B cell (primary cell): ENCODE measurements around the gene EPM2AIP1.

ENCODE experiments used
- EZH2 ChIP-seq: IDR thresholded peaks from 2 replicates; pipeline ENCODE4 v1.6.1; 2012; ENCODE audit warnings: borderline replicate concordance, low read depth, mild to moderate bottlenecking, moderate library complexity, low read length; ENCODE audit not compliant: insufficient read depth, poor library complexity, severe bottlenecking
- TF ChIP-seq, protein P1 (sequence below): fragments of 200-600 bp; IDR thresholded peaks from one replicate; pipeline ENCODE4 v1.8.0; 2022; ENCODE audit warnings: antibody characterized with exemption, mild to moderate bottlenecking

DNA sequence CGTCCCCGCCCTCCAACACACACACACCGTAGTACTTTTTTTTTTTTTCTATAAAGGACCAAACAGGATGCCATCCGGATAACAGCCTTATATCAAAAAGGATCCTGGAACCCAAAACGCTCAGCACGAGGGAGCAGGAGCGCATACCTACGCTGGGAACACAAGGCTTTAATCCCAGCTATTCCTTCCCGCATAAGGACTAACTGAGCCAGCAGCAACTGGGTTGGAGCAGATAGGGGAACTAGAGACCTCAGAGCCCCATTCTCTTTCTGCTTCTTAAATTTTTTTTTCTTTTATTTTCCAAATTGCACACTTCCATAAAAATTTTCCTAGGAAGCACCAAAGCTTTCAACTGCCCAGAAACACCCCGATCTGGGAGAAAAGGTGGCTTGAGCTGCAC, 49.3 kb downstream of the EPM2AIP1 start:
- TF ChIP-seq, protein P1, sequence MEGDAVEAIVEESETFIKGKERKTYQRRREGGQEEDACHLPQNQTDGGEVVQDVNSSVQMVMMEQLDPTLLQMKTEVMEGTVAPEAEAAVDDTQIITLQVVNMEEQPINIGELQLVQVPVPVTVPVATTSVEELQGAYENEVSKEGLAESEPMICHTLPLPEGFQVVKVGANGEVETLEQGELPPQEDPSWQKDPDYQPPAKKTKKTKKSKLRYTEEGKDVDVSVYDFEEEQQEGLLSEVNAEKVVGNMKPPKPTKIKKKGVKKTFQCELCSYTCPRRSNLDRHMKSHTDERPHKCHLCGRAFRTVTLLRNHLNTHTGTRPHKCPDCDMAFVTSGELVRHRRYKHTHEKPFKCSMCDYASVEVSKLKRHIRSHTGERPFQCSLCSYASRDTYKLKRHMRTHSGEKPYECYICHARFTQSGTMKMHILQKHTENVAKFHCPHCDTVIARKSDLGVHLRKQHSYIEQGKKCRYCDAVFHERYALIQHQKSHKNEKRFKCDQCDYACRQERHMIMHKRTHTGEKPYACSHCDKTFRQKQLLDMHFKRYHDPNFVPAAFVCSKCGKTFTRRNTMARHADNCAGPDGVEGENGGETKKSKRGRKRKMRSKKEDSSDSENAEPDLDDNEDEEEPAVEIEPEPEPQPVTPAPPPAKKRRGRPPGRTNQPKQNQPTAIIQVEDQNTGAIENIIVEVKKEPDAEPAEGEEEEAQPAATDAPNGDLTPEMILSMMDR: no peak
- TF ChIP-seq EZH2: no peak
